GM21723 (cell line): Measurements from ENCODE around the gene NFE2L3.
"Not testable (repeated sequence)": the region's sequence is repeated elsewhere in the genome, so short reads cannot be mapped to it uniquely, and the experiment has no call there.

Source experiments
- ATAC-seq: cut with Tn5 transposase; IDR thresholded peaks from one replicate; pipeline ENCODE4 v1.9.1; 2021; ENCODE audit warnings: mild to moderate bottlenecking, moderate library complexity; ENCODE audit not compliant: unreplicated experiment

The NFE2L3 gene

GRCh38 chr7:26151953-26152781, at the start of gene NFE2L3:
Gene NFE2L3, plus strand, starts transcription at chr7:26152198. Its CDS starts 301 bp downstream, at chr7:26152499.
- peak; percentile 66 for ATAC-seq

- no peak for ATAC-seq
These were observed 48.4 kb upstream of the NFE2L3 start for GRCh38 chr7:26103596-26103995.

- no peak for ATAC-seq
These were observed 46.8 kb upstream of the NFE2L3 start for GRCh38 chr7:26105236-26105635.

- no peak for ATAC-seq
These were observed 46.1 kb upstream of the NFE2L3 start for GRCh38 chr7:26105931-26106330.

- no peak for ATAC-seq
These were observed 39.7 kb upstream of the NFE2L3 start for GRCh38 chr7:26112203-26112740.

- no peak for ATAC-seq
These were observed 36.3 kb upstream of the NFE2L3 start for GRCh38 chr7:26115650-26116049.

- no peak for ATAC-seq
These were observed 34.7 kb upstream of the NFE2L3 start for GRCh38 chr7:26117142-26117807.

GRCh38 chr7:26117970-26118369, 34.0 kb upstream of the NFE2L3 start:
- ATAC-seq = no peak

GRCh38 chr7:26122745-26123144, 29.3 kb upstream of the NFE2L3 start:
- ATAC-seq = no peak

- not testable (repeated sequence) for ATAC-seq
These were observed 27.2 kb upstream of the NFE2L3 start for GRCh38 chr7:26124775-26125174.

GRCh38 chr7:26127411-26127810, 24.6 kb upstream of the NFE2L3 start:
- no peak for ATAC-seq

GRCh38 chr7:26131056-26131589, 20.9 kb upstream of the NFE2L3 start:
- no peak for ATAC-seq

GRCh38 chr7:26135076-26135475, 16.9 kb upstream of the NFE2L3 start:
- ATAC-seq = no peak

GRCh38 chr7:26135551-26135950, 16.4 kb upstream of the NFE2L3 start:
- no peak for ATAC-seq

- no peak for ATAC-seq
These were observed 15.2 kb upstream of the NFE2L3 start for GRCh38 chr7:26136831-26137230.

- no peak for ATAC-seq
These were observed 11.6 kb upstream of the NFE2L3 start for GRCh38 chr7:26140380-26140779.

- ATAC-seq = no peak
These were observed 10.9 kb upstream of the NFE2L3 start for GRCh38 chr7:26141077-26141476.

- ATAC-seq = no peak
These were observed 8.5 kb upstream of the NFE2L3 start for GRCh38 chr7:26143298-26144048.

GRCh38 chr7:26144184-26145080, 7.6 kb upstream of the NFE2L3 start:
- ATAC-seq = no peak

GRCh38 chr7:26145238-26145637, 6.8 kb upstream of the NFE2L3 start:
- ATAC-seq = no peak
